HEK293 (cell line): ENCODE data around the gene CDCA4.

Source experiments
- CTCF ChIP-seq: fragments of 450-650 bp; formaldehyde crosslinking; IDR thresholded peaks from 2 replicates; pipeline ENCODE4 v1.5.1; 2016; ENCODE audit warnings: missing biosample characterization, missing genetic modification characterization
- EGR2 ChIP-seq: fragments of 450-650 bp; formaldehyde crosslinking; IDR thresholded peaks from 2 replicates; pipeline ENCODE4 v1.5.1; 2016; ENCODE audit warnings: low read depth, missing biosample characterization, missing genetic modification characterization
- KLF1 ChIP-seq: fragments of 450-650 bp; formaldehyde crosslinking; IDR thresholded peaks from 2 replicates; pipeline ENCODE4 v1.5.1; 2016; ENCODE audit warnings: missing biosample characterization, missing genetic modification characterization
- ZNF10 ChIP-seq: fragments of 450-650 bp; formaldehyde crosslinking; IDR thresholded peaks from 2 replicates; pipeline ENCODE4 v1.5.1; 2017; ENCODE audit warnings: missing biosample characterization, missing genetic modification characterization
- ZNF23 ChIP-seq: fragments of 450-650 bp; formaldehyde crosslinking; IDR thresholded peaks from 2 replicates; pipeline ENCODE4 v1.5.1; 2016; ENCODE audit warnings: missing biosample characterization, missing genetic modification characterization, borderline replicate concordance
- ZNF350 ChIP-seq: fragments of 450-650 bp; formaldehyde crosslinking; IDR thresholded peaks from 2 replicates; pipeline ENCODE4 v1.5.0; 2017; ENCODE audit warnings: missing biosample characterization, mild to moderate bottlenecking, missing genetic modification characterization
- ZNF354C ChIP-seq: fragments of 450-650 bp; formaldehyde crosslinking; IDR thresholded peaks from 2 replicates; pipeline ENCODE4 v1.5.1; 2016; ENCODE audit warnings: missing biosample characterization, missing genetic modification characterization, low read depth, borderline replicate concordance
- ZNF558 ChIP-seq: fragments of 450-650 bp; formaldehyde crosslinking; IDR thresholded peaks from 2 replicates; pipeline ENCODE4 v1.5.1; 2016; ENCODE audit warnings: missing biosample characterization, missing genetic modification characterization
- ZNF629 ChIP-seq: fragments of 450-650 bp; formaldehyde crosslinking; IDR thresholded peaks from 2 replicates; pipeline ENCODE4 v1.5.1; 2017; ENCODE audit warnings: missing biosample characterization, missing genetic modification characterization
- ZNF639 ChIP-seq: fragments of 450-650 bp; formaldehyde crosslinking; IDR thresholded peaks from 2 replicates; pipeline ENCODE4 v1.5.1; 2016; ENCODE audit warnings: missing biosample characterization, missing genetic modification characterization
- TF ChIP-seq, protein P1 (sequence below): fragments of 450-650 bp; formaldehyde crosslinking; IDR thresholded peaks from 2 replicates; pipeline ENCODE4 v1.5.1; 2016; ENCODE audit warnings: missing biosample characterization, missing genetic modification characterization
- TF ChIP-seq, protein P2 (sequence below): fragments of 450-650 bp; formaldehyde crosslinking; IDR thresholded peaks from 2 replicates; pipeline ENCODE4 v1.5.1; 2016; ENCODE audit warnings: missing biosample characterization, missing genetic modification characterization, borderline replicate concordance
- TF ChIP-seq, protein P3 (sequence below): sonication (generic); formaldehyde crosslinking; IDR thresholded peaks from 2 replicates; pipeline ENCODE4 v1.8.1; 2022; ENCODE audit warnings: mild to moderate bottlenecking, moderate library complexity, missing genetic modification reagents

DNA sequence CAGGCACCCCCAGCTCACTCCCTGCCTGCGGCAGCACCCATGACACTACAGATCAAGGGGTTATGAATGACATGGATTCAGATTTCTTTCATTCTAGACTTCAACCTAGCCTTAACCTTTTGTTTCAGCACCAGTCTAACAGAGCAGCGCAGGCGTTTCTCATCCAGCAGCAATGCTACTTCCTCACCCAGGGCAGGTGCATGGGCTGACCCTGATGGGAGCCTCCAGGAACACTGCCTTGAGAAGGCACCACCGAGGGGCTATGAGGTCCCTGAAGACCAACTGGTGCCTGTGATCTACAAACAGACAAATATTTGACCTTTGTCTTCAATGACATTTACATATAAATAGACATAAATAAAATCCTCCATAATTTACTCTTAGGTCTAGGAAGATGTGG is 10.8 kb downstream of the CDCA4 start:
- TF ChIP-seq ZNF629 (tag by site-specific recombination) (no peak), KLF1 (tag by site-specific recombination) (no peak), ZNF639 (no peak), CTCF (tag by site-specific recombination) (no peak), EGR2 (no peak), ZNF10 (tag by site-specific recombination) (no peak), ZNF354C (tag by site-specific recombination) (no peak), ZNF350 (tag by site-specific recombination) (no peak), ZNF23 (no peak), ZNF558 (tag by site-specific recombination) (no peak)
- TF ChIP-seq, protein P1, sequence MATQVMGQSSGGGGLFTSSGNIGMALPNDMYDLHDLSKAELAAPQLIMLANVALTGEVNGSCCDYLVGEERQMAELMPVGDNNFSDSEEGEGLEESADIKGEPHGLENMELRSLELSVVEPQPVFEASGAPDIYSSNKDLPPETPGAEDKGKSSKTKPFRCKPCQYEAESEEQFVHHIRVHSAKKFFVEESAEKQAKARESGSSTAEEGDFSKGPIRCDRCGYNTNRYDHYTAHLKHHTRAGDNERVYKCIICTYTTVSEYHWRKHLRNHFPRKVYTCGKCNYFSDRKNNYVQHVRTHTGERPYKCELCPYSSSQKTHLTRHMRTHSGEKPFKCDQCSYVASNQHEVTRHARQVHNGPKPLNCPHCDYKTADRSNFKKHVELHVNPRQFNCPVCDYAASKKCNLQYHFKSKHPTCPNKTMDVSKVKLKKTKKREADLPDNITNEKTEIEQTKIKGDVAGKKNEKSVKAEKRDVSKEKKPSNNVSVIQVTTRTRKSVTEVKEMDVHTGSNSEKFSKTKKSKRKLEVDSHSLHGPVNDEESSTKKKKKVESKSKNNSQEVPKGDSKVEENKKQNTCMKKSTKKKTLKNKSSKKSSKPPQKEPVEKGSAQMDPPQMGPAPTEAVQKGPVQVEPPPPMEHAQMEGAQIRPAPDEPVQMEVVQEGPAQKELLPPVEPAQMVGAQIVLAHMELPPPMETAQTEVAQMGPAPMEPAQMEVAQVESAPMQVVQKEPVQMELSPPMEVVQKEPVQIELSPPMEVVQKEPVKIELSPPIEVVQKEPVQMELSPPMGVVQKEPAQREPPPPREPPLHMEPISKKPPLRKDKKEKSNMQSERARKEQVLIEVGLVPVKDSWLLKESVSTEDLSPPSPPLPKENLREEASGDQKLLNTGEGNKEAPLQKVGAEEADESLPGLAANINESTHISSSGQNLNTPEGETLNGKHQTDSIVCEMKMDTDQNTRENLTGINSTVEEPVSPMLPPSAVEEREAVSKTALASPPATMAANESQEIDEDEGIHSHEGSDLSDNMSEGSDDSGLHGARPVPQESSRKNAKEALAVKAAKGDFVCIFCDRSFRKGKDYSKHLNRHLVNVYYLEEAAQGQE, result no peak
- TF ChIP-seq, protein P2, sequence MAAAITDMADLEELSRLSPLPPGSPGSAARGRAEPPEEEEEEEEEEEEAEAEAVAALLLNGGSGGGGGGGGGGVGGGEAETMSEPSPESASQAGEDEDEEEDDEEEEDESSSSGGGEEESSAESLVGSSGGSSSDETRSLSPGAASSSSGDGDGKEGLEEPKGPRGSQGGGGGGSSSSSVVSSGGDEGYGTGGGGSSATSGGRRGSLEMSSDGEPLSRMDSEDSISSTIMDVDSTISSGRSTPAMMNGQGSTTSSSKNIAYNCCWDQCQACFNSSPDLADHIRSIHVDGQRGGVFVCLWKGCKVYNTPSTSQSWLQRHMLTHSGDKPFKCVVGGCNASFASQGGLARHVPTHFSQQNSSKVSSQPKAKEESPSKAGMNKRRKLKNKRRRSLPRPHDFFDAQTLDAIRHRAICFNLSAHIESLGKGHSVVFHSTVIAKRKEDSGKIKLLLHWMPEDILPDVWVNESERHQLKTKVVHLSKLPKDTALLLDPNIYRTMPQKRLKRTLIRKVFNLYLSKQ (tag by site-specific recombination), result no peak
- TF ChIP-seq, protein P3, sequence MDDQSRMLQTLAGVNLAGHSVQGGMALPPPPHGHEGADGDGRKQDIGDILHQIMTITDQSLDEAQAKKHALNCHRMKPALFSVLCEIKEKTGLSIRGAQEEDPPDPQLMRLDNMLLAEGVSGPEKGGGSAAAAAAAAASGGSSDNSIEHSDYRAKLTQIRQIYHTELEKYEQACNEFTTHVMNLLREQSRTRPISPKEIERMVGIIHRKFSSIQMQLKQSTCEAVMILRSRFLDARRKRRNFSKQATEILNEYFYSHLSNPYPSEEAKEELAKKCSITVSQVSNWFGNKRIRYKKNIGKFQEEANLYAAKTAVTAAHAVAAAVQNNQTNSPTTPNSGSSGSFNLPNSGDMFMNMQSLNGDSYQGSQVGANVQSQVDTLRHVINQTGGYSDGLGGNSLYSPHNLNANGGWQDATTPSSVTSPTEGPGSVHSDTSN (CRISPR knock-in tag), result no peak
